SHP77 treated with DMSO at 0.1 percent for 48 hours (cell line): ENCODE measurements around the gene DNAJC11.
"Not testable (repeated sequence)": the region's sequence is repeated elsewhere in the genome, so short reads cannot be mapped to it uniquely, and the experiment has no call there.

ENCODE experiments used
- DNase-seq: peaks from one replicate; lab custom pipeline; 2025; lab: John Stamatoyannopoulos, UW

The DNAJC11 gene, protein sequence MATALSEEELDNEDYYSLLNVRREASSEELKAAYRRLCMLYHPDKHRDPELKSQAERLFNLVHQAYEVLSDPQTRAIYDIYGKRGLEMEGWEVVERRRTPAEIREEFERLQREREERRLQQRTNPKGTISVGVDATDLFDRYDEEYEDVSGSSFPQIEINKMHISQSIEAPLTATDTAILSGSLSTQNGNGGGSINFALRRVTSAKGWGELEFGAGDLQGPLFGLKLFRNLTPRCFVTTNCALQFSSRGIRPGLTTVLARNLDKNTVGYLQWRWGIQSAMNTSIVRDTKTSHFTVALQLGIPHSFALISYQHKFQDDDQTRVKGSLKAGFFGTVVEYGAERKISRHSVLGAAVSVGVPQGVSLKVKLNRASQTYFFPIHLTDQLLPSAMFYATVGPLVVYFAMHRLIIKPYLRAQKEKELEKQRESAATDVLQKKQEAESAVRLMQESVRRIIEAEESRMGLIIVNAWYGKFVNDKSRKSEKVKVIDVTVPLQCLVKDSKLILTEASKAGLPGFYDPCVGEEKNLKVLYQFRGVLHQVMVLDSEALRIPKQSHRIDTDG

DNA sequence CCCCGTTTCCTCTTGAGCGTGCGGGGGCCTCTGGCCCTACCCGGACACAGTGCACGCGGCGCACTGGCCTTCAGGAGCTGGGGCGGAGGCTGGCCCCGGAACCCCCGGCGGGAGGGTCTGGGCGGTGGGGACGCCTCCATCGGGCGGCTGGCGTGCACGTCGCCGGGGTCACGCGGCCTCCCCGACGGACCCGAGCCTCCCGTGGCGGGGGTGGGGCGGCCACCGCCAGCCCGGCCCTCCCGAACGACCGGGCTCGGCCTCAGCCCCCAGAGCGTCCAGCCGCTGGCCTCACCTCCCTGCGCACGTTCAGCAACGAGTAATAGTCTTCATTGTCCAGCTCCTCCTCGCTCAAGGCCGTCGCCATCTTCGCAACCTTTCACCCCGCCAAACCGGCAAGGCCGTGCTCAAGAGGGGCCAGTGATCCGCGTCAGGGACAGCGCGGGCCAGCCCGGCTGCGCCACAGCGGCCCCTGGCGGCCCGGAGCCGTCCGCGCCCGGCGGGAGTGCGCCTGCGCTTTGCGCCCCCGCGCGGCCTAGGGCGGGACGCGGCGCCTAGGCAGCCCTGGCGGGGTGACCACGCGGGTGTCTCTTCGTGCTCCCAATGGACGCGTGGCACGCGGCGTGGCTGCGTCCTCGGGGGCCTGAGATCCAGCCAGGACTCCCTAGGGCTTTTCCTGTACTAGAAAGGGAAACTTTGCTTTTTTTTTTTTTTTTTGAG is at the start of gene DNAJC11:
DNAJC11 (minus strand) TSS at position 380 of the 717 bp plus-strand sequence; CDS start at position 364, 16 bp downstream.
- peak; percentile 55 for DNase-seq

DNA sequence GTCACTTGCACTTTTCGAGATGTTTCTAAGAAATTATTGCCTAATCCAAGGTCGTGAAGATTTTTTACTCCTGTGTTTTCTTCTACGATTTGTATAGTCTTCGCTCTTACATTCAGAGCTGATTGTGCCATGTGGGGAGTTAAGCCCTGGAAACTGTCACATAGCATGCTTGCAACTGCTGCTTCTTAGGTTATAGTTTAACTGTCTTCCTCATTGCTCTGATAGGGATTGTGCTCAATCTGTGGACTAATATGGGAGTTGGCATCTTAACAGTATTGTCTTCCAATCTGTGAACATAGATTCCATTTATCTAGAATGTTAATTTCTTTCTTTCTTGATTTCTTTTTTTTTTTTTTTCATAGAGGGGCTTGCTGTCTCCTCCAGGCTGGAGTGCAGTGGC is 48.9 kb upstream of the DNAJC11 start:
- no peak for DNase-seq

DNA sequence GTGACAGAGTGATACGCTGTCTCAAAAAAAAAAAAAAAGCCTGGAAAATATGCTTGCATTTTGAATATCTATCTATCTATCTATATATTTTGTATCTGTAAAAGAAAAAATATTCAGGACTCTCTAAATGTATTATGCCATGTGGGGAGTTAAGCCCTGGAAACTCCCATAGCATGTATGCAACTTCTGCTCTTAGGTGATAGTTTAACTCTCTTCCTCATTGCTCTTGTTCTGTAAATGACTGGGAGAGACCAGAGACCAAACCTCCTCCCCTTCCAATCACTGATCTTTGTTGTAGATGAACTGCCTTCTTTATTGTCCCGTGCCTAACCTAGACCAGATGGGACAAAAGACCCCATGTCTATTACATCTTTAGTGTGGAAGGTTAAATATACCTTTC is 46.1 kb upstream of the DNAJC11 start:
- DNase-seq: no peak

DNA sequence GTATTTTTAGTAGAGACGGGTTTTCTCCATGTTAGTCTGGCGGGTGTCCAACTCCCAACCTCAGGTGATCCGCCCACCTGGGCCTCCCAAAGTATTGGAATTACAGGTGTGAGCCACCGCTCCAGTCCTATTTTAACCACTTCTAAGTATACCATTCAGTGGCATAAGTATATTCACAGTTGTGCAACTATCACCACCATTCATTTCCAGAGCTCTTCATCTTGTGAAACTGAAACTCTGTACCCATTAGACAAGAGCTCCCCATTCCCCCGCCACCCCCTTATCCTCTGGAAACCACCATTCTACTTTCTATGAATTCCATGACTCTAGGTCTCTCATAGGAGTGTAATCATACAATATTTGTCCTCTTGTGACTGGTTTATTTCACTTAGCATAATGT is 43.5 kb upstream of the DNAJC11 start:
- DNase-seq: no peak

DNA sequence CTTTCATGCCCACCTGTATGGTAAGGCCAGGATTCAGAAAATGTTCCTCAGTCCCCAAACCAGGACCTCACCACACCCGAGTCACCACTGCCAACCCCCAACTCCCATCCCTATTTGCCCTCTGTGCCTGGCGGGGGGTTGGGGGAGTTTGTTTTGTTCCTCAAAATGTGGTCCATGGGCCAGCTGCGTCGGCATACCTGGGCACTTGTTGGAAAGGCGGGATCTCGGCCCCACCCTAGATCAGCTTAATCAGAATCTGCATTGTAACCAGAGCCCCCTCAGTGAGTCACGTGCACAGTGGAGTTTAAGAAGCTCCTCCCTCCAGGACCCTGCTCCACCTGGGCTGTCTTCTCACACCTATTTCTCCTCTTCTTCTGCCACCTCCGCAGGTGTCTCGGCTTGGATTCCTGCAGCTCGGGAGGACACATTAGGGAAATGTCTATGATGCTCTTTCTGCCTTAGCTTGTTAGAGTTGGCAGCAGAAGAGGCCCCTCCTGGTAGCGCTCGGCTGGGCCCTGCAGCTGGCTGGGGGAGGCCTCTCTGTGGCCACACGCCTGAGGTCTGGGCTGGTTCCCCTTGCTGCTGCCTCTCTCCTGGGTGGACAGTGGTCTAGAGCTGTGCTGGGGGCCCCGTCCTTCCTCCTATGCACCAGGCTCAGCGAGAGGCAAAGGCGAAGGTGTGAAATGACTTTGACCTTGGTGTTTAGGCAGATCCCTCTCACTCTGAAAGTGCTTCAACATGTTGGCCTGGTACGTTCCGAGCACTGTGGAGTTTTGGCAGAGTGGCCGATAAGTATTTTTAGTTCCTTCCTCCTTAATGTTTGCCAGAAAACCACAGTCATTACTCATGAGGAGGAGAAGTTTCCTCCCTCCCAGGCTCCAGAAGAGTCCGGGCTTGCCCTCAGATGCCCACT is 41.8 kb upstream of the DNAJC11 start:
- DNase-seq: no peak

DNA sequence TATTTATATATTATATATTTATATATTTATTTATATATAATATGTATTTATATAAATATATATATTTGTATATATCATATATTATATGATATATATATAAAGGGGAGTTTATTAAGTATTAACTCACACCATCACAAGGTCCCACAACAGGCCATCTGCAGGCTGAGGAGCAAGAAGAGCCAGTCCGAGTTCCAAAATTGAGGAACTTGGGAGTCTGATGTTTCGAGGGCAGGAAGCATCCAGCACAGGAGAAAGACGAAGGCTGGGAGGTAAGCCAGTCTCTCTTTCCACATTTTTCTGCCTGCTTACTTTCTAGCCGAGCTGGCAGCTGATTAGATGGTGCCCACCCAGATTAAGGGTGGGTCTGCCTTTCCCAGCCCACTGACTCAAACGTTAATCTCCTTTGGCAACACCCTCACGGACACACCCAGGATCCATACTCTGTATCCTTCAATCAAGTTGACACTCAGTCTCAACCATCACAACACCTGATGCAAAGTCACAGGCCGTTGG is 41.1 kb upstream of the DNAJC11 start:
- not testable (repeated sequence) for DNase-seq

DNA sequence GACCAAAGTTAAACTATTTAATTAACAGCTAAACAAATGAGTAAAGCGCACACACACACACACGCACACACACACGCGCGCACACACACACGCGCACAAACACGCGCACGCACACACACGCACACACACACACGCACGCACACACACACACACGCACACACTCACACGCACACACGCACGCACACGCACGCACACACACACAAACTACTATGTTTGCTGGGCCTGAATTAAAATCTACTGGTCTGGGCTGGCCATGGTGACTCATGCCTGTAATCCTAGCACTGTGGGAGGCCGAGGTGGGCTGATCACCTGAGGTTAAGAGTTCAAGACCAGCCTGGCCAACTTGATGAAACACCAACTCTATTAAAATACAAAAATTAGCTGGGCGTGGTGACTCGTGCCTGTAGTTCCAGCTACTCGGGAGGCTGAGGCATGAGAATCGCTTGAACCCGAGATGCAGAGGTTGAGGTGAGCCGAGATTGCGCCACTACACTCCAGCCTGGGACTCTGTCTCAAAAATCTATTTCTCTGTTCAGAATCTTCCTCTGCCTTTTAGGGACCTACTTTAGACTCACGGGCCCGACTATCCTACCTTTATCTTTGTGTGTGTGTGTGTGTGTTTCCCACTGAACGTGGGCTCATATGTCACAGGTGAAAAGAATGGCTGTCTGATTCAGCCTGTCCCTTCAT is 37.5 kb upstream of the DNAJC11 start:
- DNase-seq: no peak

DNA sequence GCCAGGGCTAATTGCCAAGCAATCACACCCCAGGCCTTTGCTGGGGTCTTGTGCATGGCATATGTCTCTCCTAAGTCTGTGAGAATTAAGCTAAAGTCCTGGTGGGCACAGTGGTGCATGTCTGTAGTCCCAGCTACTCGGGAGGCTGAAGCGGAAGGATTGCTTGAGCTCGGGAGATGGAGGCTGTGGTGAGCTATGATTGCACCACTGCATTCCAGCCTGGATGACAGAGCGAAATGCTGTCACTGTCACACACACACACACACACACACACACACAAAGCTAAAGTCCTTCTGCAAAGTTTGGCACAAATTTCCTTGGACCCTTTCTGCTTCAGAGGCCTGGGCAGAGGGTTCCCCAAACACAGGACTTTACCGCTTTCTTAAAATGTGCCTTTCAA is 31.3 kb upstream of the DNAJC11 start:
- no peak for DNase-seq

DNA sequence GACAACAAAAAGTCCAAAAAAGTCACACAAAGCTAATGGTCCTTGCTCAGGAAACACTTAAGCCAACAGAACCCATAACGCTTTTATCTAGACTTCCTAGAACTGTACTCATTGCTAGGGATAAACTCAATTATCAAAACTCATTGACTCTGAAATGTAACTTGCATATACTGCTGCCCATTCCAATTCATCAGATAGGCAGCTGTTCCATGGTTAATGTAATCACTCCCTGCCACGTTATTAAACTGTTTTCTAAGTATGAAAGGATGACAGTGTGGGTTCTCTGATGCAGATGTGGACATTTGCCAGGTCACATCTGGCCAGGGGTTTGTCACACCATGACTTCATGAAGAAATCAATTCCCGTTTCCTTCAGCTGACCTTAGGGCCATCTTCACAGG is 30.3 kb upstream of the DNAJC11 start:
- no peak for DNase-seq

DNA sequence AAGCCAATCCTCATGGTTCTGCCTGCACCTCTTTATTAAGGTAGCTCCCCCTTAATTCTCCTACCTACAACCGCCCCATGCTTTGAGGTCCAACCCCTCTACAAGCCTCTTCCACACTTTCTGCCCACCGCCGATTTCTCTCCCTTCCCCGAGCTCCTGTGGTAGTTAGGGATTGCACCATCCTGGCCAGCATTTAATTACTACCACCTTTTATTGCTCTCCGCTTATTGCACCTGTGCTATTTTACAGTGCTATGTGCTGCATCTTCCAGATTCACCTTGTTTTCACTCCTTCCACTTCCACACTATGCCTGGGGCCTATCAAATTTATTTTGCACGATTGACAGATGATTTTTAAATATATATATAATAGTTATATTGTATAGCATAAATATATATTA is 29.3 kb upstream of the DNAJC11 start:
- DNase-seq: no peak

DNA sequence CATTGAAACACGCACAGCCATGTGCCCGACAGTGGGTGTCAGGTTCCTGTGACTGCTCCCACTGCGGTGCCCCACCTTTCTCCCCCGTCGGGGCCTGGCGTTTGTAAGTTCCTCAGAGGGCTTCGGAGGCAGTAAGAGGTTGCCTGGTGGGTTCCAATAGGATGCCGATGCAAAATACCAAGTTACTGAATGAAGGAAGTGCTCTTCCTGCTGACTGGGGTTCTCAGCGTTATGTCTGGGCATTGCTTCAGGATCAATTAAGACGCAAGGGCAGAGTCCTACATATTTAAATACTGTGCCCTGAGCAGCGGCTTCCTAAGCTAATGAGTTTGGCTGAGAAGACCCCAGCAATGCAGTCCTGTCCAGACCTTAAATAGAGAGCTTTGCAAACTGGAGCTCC is 28.9 kb upstream of the DNAJC11 start:
- no peak for DNase-seq

DNA sequence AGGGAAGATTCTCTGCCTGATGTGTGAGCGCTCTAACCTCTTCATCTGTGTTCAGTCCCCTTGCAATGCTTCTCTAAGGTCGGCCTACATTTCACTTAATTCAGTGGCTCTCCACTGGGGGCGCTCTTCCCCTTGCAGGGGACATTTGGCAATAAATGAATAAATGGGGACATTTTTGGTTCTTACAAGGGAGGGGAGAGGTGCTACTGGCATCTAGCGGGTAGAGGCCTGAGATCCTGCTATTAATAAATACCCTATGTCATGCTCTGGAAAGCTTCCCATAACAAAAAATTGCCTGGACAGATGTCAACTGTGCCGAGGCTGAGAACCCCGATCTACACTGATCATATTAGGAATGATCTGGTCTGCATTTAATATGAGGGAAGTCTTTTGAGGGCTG is 25.9 kb upstream of the DNAJC11 start:
- peak; percentile 47 for DNase-seq

DNA sequence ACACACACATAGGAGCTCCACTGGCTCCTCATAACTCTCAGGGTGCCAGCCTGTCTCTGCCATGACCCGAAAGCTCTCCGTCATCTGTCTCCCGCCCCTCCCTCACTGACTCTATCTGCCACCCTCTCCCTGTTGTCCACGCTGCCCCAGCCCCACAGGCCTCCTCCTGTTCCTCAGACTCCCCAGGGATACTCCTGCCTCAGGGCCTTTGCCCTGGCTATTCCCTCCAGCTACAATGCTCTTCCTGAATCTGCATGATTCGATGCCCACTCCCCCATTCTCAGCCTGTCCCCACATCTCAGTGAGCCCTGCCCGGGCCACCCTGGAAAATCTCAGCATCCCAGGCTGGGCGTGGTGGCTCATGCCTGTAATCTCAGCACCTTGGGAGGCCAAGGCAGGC is 24.6 kb upstream of the DNAJC11 start:
- DNase-seq: no peak

DNA sequence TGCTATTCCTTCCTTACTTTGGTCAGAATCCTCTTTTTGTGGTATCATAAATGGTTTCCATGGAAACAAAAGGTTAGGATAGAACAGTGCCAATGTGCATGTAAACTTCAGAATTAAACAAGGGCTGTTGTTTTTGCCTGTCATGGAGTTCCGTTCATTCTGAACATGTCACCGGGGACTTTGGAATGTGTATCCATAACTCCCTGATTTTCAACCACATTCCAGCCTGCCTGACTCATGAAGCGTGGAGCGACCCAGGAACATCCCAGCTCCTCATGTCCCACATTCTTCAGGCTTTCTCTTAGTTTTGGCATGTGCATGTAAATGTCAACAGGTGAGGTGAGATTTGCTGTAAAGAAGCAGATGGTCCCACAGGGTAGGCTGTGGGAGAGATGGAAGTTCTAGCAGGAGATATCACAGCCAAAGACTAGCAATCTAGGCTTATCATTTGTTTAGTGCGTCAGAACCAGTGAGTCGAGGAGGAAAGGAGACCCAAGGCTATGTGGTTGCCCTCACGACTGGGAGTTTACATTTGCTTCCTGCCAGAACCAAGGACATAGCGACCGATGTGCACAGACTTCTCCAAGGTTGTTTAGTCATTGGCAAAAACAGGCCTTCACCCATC is 23.0 kb upstream of the DNAJC11 start:
- no peak for DNase-seq

DNA sequence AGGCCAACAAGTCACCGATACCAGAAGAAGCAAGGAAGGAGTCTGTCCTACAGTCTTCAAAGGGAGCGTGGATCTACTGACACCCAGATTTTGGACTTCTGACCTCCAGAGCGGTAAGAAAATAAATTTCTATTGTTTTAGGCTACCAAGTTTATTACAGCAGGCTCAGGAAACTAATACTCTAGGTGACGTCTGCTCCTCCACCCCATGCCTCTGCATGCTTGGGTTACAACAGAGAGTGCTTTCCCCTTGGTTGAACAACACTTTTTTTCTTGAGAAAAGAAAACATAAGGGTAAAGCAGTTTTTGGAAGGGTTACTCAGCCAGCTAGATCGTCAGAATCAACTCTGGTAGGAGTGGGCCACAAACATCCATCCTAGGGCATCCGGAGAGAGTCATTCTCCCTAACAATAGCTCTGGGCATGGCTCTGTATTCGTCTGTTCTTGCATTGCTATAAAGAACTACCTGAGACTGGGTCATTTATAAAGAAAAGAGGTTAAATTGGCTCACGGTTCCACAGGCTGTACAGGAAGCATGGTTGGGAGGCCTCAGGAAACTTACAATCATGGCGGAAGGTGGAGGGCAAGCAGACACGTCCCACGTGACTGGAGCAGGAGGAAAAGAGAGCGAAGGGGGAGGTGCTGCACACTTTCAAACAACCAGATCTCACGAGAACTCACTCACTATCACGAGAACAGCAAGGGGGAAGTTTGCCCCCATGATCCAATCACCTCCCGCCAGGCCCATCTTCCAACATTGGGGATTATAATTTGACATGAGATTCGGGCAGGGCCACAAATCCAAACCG is 22.2 kb upstream of the DNAJC11 start:
- DNase-seq: no peak

DNA sequence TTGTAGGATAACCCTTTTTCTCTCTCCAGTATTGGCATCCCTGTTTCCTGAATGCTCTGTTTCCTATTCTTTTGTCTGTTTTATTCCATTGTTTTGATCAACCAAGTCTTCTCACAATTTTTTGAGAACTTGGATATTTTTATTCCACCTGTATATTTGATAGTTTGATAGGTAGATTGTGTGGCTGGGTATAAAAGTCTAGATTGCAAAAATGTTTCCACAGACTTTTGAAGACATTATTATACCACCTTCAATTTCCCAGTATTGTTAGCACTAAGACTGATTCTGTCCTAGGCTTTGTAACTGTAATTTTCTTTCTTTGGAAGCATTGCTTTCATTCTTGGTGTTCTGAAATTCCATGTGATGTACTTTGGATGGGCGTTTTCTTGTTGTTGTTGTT is 9.6 kb upstream of the DNAJC11 start:
- no peak for DNase-seq

DNA sequence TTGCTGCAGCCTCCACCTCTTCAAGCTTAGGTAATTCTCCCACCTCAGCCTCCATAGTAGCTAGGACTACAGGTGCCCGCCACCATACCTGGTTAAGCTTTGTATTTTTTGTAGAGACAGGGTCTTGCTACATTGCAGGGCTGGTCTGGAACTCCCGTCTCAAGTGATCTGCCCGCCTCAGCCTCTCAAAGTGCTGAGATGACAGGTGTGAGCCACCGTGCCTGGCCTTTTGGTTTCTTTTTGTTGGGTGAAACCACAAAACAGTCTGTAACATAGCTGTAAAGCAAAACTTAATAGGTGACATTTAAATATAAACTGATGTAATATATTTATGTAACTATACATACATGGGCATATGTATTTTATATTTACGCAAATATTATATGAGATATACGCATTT is 3.1 kb upstream of the DNAJC11 start:
- DNase-seq: no peak

DNA sequence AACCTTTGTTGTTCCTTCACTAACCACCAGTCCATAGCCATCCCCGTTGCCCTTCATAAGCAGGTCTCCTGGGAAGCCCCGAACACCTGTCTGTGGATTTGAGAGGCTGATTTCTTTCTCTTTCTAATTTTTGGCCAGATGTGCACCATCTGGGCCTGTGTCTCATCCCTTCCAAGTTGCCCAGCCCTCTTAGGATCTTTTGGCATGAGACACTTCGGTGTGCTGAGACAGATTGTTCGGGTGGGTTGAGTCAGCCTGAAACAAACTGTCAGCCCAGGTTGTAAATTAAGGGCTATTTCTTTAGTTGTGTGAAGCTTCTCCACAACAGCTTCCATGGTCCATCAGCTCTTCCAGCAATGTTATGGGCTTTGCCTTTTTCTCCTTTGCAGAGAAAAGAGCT is 1.4 kb upstream of the DNAJC11 start:
- DNase-seq: no peak

DNA sequence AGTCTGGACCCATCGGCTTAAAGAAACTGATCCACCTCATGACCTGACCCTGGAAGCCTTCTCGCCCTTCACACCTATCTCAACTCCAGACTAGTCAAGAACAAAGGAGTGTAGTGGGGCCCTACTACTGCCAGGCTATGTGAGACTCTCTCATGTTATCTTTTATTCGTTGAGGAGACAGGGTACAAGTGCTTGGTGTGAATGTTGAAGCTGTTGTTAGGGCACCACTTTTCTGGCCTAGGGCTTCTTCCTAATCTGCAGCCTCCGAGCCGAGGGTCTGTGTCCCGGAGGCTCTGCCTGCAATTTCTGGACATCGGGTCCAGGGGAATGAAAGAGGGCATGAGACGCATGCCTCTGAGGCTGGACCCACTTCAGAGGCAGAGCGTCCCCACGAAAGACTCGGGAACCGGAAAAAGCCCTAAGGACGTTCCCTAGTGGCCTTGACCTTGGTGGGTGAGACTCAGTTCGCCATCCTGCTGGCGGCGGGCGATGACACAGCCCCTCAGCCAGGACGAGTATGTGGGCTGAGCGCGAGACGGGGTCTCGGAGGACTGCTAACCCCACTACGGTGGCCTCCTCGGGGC is 671 bp downstream of the DNAJC11 start:
- DNase-seq: no peak

DNA sequence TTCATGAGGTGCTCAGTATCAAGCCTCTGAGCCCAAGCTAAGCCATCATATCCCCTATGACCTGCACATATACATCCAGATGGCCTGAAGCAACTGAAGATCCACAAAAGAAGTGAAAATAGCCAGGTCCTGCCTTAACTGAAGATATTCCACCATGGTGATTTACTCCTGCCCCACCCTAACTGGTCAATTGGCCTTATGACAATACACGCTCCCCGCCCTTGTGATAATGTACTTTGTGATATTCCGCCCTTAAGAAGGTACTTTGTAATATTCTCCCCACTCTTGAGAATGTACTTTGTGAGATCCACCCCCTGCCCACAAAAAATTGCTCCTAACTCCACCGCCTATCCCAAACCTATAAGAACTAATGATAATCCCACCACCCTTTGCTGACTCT is 1.7 kb downstream of the DNAJC11 start:
- not testable (repeated sequence) for DNase-seq
